IMR-90 (cell line): Measurements from ENCODE around the gene AMFR. TPM values are rescaled to one million over a fixed set of nuclear protein-coding genes. Genes with fewer than 3 reads are reported as not detected.

Experiments used
- ATAC-seq: fragments of 200-7000 bp; cut with Tn5 transposase; 2 replicates; pipeline ENCODE4 v1.9.1; 2020; ENCODE audit warnings: low read depth, mild to moderate bottlenecking, moderate library complexity
- BruUV-seq: library from RNA; stranded (reverse); fragments of 400-500 nt; replicated peaks from 2 replicates; lab custom pipeline; 2021; lab: Mats Ljungman, UMichigan
- CTCF ChIA-PET: fragments of 300-600 bp; formaldehyde crosslinking; extraction: SDS; loops from one replicate; lab custom pipeline; 2021; ENCODE audit warnings: antibody characterized with exemption; lab: Yijun Ruan, JAX
- POLR2A ChIA-PET: fragments of 300-600 bp; sonication (Branson Sonifier 250); formaldehyde crosslinking; loops from one replicate; lab custom pipeline; 2022; ENCODE audit warnings: antibody characterized with exemption; ENCODE audit not compliant: unreplicated experiment; lab: Charles Lee
- DNase-seq: peaks from one replicate; pipeline ENCODE4 v3.0.0; 2013
- H2AFZ ChIP-seq: replicated peaks from 2 replicates; pipeline ENCODE3; 2013; ENCODE audit warnings: low read length, mild to moderate bottlenecking; ENCODE audit not compliant: poor library complexity
- H2AK5ac ChIP-seq: 2 replicates; pipeline ENCODE4 v1.6.1; 2013; ENCODE audit warnings: low read depth, low read length, inconsistent platforms
- H2AK9ac ChIP-seq: replicated peaks from 2 replicates; pipeline ENCODE3; 2013; ENCODE audit warnings: mild to moderate bottlenecking, low read depth, low read length, moderate library complexity; ENCODE audit not compliant: poor library complexity
- H2BK120ac ChIP-seq: 2 replicates; pipeline ENCODE4 v1.6.1; 2013; ENCODE audit warnings: low read depth, low read length, inconsistent platforms
- H2BK15ac ChIP-seq: 3 replicates; pipeline ENCODE4 v1.6.1; 2013; ENCODE audit warnings: low read depth, low read length, inconsistent platforms
- H2BK20ac ChIP-seq: 2 replicates; pipeline ENCODE4 v1.6.1; 2013; ENCODE audit warnings: low read depth, mild to moderate bottlenecking, inconsistent platforms, low read length, moderate library complexity
- H2BK5ac ChIP-seq: 2 replicates; pipeline ENCODE4 v1.6.1; 2013; ENCODE audit warnings: mild to moderate bottlenecking, low read depth, low read length, inconsistent platforms; ENCODE audit not compliant: poor library complexity, severe bottlenecking
- H3K14ac ChIP-seq: replicated peaks from 2 replicates; pipeline ENCODE4 v1.6.1; 2013; ENCODE audit warnings: low read depth, low read length, inconsistent platforms
- H3K18ac ChIP-seq: 2 replicates; pipeline ENCODE4 v1.6.1; 2013; ENCODE audit warnings: low read depth, low read length, control low read depth
- H3K23ac ChIP-seq: 2 replicates; pipeline ENCODE4 v1.6.1; 2013; ENCODE audit warnings: low read depth, low read length, inconsistent platforms
- H3K27ac ChIP-seq: 2 replicates; pipeline ENCODE4 v1.5.1; 2013; ENCODE audit warnings: mild to moderate bottlenecking, control low read depth, low read length; ENCODE audit not compliant: insufficient read depth
- H3K27me3 ChIP-seq: 2 replicates; pipeline ENCODE4 v1.6.1; 2013; ENCODE audit warnings: low read length; ENCODE audit not compliant: control insufficient read depth, insufficient read depth
- H3K36me3 ChIP-seq: 2 replicates; pipeline ENCODE4 v1.6.1; 2013; ENCODE audit warnings: low read length, mixed read lengths; ENCODE audit not compliant: control insufficient read depth, insufficient read depth
- H3K4ac ChIP-seq: 2 replicates; pipeline ENCODE4 v1.6.1; 2013; ENCODE audit warnings: low read depth, low read length, inconsistent platforms
- H3K4me1 ChIP-seq: 2 replicates; pipeline ENCODE4 v1.6.1; 2013; ENCODE audit warnings: low read length, mixed read lengths; ENCODE audit not compliant: control insufficient read depth, insufficient read depth
- H3K4me2 ChIP-seq: 2 replicates; pipeline ENCODE4 v1.6.1; 2013; ENCODE audit warnings: low read depth, mild to moderate bottlenecking, control low read depth, low read length, moderate library complexity
- H3K4me3 ChIP-seq: 2 replicates; pipeline ENCODE4 v1.5.1; 2013; ENCODE audit warnings: low read depth, mild to moderate bottlenecking, control low read depth, low read length, moderate library complexity; ENCODE audit not compliant: insufficient read depth
- H3K56ac ChIP-seq: 2 replicates; pipeline ENCODE4 v1.6.1; 2013; ENCODE audit warnings: low read length, inconsistent platforms; ENCODE audit not compliant: insufficient read depth; ENCODE audit errors: extremely low read depth
- H3K79me1 ChIP-seq, 2 experiments: 2 replicates each; pipeline ENCODE4 v1.6.1; 2013; ENCODE audit warnings: low read length in 2 of 2, inconsistent platforms in 1 of 2, low read depth in 1 of 2
- H3K9ac ChIP-seq: 2 replicates; pipeline ENCODE4 v1.6.1; 2013; ENCODE audit warnings: low read depth, low read length, control low read depth
- H3K9me1 ChIP-seq: 2 replicates; pipeline ENCODE4 v1.6.1; 2013; ENCODE audit warnings: low read length, inconsistent platforms; ENCODE audit not compliant: insufficient read depth
- H3K9me3 ChIP-seq: 2 replicates; pipeline ENCODE4 v1.6.1; 2013; ENCODE audit warnings: low read length; ENCODE audit not compliant: control insufficient read depth, insufficient read depth
- H4K20me1 ChIP-seq: 2 replicates; pipeline ENCODE4 v1.6.1; 2013; ENCODE audit warnings: low read length, inconsistent platforms; ENCODE audit not compliant: insufficient read depth
- H4K5ac ChIP-seq: 2 replicates; pipeline ENCODE4 v1.6.1; 2013; ENCODE audit warnings: mild to moderate bottlenecking, low read depth, low read length, control low read depth
- H4K8ac ChIP-seq, 2 experiments: 2 replicates each; pipeline ENCODE4 v1.6.1; 2013; ENCODE audit warnings: low read depth in 2 of 2, low read length in 2 of 2, control low read depth in 1 of 2, inconsistent platforms in 1 of 2
- H4K91ac ChIP-seq: 2 replicates; pipeline ENCODE4 v1.6.1; 2013; ENCODE audit warnings: low read depth, low read length, inconsistent platforms; ENCODE audit not compliant: insufficient read depth
- MAFK ChIP-seq: IDR thresholded peaks from 2 replicates; pipeline ENCODE4 v1.6.1; 2012; ENCODE audit warnings: low read depth, low read length, improper control_type of control experiment
- RFX5 ChIP-seq: IDR thresholded peaks from 2 replicates; pipeline ENCODE4 v1.8.0; 2012; ENCODE audit warnings: low read depth, mild to moderate bottlenecking, low read length, moderate library complexity
- WGBS, 2 experiments: methylation state at CpG; one replicate each; pipeline versions ENCODE4 v1.1.5 to v1.1.7; 2013; ENCODE audit warnings: missing lambda C conversion rate in 2 of 2; ENCODE audit not compliant: insufficient read length in 1 of 2; ENCODE audit errors: extremely low coverage in 2 of 2; 5-methylcytosine and 5-hydroxymethylcytosine counted together
- dilution Hi-C: fragments of 300-500 bp; cut with HindIII; formaldehyde crosslinking; loops from one replicate; pipeline ENCODE4 v1.14.3; 2018; ENCODE audit warnings: low sequenced_read_pairs; ENCODE audit not compliant: unreplicated experiment
- in situ Hi-C: fragments of 300-500 bp; cut with MboI; formaldehyde crosslinking; loops from 3 replicates; pipeline ENCODE4 v1.14.3; 2019; ENCODE audit warnings: low sequenced_read_pairs, inconsistent platforms, mixed read lengths
- intact Hi-C: fragments of 100-400 bp; cut with micrococcal nuclease; formaldehyde crosslinking; loops from 2 replicates; pipeline ENCODE4 v1.10.0; 2022
- polyA plus RNA-seq, 3 experiments: library from polyadenylated mRNA; depleted of rRNA; stranded (reverse); fragments of >200 nt; gene quantifications; 2 replicates each; pipeline ENCODE4 v1.2.3, GENCODE V29; 2012; ENCODE audit warnings: low replicate concordance in 1 of 3
- total RNA-seq: library from RNA; depleted of rRNA; stranded (reverse); fragments of >200 nt; gene quantifications from 2 replicates; pipeline ENCODE4 v1.2.3, GENCODE V29; 2012

Gene AMFR
- total and polyA plus RNA-seq, 2 of the 4 experiments (the other 2 are of a cell fraction): 60.7 to 216 TPM

DNA sequence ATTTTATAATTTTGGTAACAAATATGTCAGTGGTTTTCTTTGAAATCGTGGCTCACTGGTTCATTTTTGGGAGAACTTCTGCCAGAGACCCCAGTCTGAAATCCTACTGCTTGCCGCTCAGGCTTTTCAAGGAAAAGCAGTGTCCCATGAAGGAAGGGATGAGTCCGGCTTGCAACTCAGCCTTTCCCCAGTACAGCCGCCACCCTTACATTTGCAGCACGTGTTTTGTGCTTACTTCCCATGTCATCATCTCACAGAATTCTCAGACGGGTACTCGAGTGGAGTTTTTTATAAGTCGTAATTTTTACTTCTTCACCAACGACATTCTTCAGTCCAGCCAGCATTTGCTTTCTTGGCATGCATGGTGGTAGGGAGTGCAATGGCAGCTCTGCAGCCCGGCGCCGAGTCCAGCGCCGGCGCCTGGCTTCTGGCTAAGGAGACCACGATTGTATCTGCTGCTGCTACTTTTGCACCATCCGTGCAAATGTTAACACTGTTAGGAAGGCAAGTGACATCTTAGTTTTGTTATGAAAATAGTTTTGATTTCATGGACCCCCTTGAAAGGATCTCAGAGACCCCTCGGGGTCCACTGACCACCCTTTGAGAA lies 111.0 kb downstream of the AMFR start:
- no peak overlapping the region for H4K5ac ChIP-seq
- no peak overlapping the region for H3K18ac ChIP-seq
- no peak overlapping the region for H2AK9ac ChIP-seq
- WGBS, 2 experiments: 94% methylated on average over 8 of the region's 18 CpGs; no CpG with 5 or more reads in 1 of the 2 experiments
- H3K27me3 ChIP-seq: peaks cover 23% of the 10 kb centered on the region
- BruUV-seq: no TSS peak
- no peak overlapping the region for H2BK5ac ChIP-seq
- no peak overlapping the region for H3K14ac ChIP-seq
- no peaks in the 10 kb centered on the region for H3K4me1 ChIP-seq
- no peaks in the 10 kb centered on the region for H3K36me3 ChIP-seq
- H3K4me2 ChIP-seq: no peak overlapping the region
- H3K23ac ChIP-seq: no peak overlapping the region
- ATAC-seq (no peak), DNase-seq (no peak)
- H4K8ac ChIP-seq: no peak overlapping the region
- H3K4me3 ChIP-seq: no peak overlapping the region
- no peaks in the 10 kb centered on the region for H3K79me1 ChIP-seq
- CTCF ChIA-PET: no interaction called here
- intact Hi-C loops: no loop called here
- dilution Hi-C loops: no loop called here
- no peak overlapping the region for H2AK5ac ChIP-seq
- no peak overlapping the region for H4K91ac ChIP-seq
- no peaks in the 10 kb centered on the region for H3K9me1 ChIP-seq
- H2BK20ac ChIP-seq: no peak overlapping the region
- H2AFZ ChIP-seq: no peak overlapping the region
- no peak overlapping the region for H3K56ac ChIP-seq
- H3K9me3 ChIP-seq: no peaks in the 10 kb centered on the region
- in situ Hi-C loops: loop anchor here (25.0 kb wide), 2 partner anchors 602 to 852 kb away; no protein-coding TSS in a partner anchor
- no peak overlapping the region for H3K9ac ChIP-seq
- no peak overlapping the region for H3K27ac ChIP-seq
- POLR2A ChIA-PET: no interaction called here
- no peak overlapping the region for H2BK15ac ChIP-seq
- H4K20me1 ChIP-seq: no peaks in the 10 kb centered on the region
- no peak overlapping the region for H3K4ac ChIP-seq
- no peak for TF ChIP-seq MAFK
- no peak for TF ChIP-seq RFX5
- H2BK120ac ChIP-seq: no peak overlapping the region
